Activated CD8-positive, alpha-beta T cell treated with anti-CD3 and anti-CD28 coated beads, Interleukin-2, amount 10 ng/mL, durations not matched to agents 7 days and 5 days (primary cell): ENCODE data around the gene BSN. TPM values are rescaled to one million over a fixed set of nuclear protein-coding genes. Genes with fewer than 3 reads are reported as not detected.
A peak's percentile ranks its signal among the peaks of the same experiment; 100 is the strongest.

ENCODE experiments used
- ATAC-seq: fragments of 150-1000 bp; cut with Tn5 transposase; one replicate; pipeline ENCODE4 v1.10.0; 2021; ENCODE audit warnings: moderate library complexity
- CTCF ChIA-PET: fragments of 350-600 bp; sonication (Branson Sonifier 250); formaldehyde crosslinking; loops from one replicate; lab custom pipeline; 2021; ENCODE audit warnings: antibody characterized with exemption; lab: Charles Lee
- POLR2A ChIA-PET: fragments of 350-600 bp; sonication (Branson Sonifier 250); formaldehyde crosslinking; loops from one replicate; lab custom pipeline; 2021; ENCODE audit warnings: antibody characterized with exemption; lab: Charles Lee
- DNase-seq: peaks from one replicate; pipeline ENCODE4 v3.0.0-alpha.2; 2020
- H3K27ac Mint-ChIP-seq: one replicate; pipeline ENCODE4 v1.8.0; 2021; ENCODE audit warnings: mild to moderate bottlenecking, mixed read lengths
- H3K27me3 Mint-ChIP-seq: one replicate; pipeline ENCODE4 v1.8.0; 2021; ENCODE audit warnings: low read depth, mixed read lengths
- H3K36me3 Mint-ChIP-seq: one replicate; pipeline ENCODE4 v1.8.0; 2021; ENCODE audit warnings: low read depth, mixed read lengths
- H3K4me1 Mint-ChIP-seq: one replicate; pipeline ENCODE4 v1.8.0; 2021; ENCODE audit warnings: low read depth, mixed read lengths
- H3K4me3 Mint-ChIP-seq: one replicate; pipeline ENCODE4 v1.8.0; 2021; ENCODE audit warnings: mild to moderate bottlenecking, mixed read lengths
- H3K9me3 Mint-ChIP-seq: one replicate; pipeline ENCODE4 v1.8.0; 2022; ENCODE audit warnings: mixed read lengths; ENCODE audit not compliant: insufficient read depth
- total RNA-seq, 2 experiments: library from RNA; stranded (reverse); gene quantifications; one replicate each; pipeline ENCODE4 v1.2.3, GENCODE V29; 2021

The BSN gene
- total RNA-seq, 2 experiments from 2014 or later, result 0.05 to 0.34 TPM

DNA sequence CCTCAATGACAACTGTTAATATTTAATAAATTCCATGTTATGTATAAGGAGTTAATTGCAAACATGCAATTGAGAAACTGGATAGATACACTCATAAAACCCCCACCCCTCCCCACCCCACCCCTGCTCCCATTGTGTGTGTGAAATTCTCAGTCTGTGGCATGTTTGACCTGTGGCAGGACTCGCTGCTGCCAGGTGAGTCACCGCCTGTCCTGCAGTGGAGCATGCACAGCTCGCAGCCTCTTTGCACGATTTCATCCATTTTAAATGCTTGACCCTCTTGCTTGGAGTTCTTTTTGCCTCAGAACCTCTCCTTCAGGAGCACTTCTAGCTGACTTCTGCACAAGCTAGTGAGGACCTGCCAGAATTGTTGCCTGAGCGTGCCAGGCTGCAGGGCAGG, 114.6 kb downstream of the BSN start:
- ChIA-PET CTCF (interaction anchor here (5.4 kb wide), 1 partner anchor 130 kb away, joined by 228 read pairs; no protein-coding TSS in a partner anchor), POLR2A (no interaction called here)
- Mint-ChIP-seq H3K27ac (no peak overlapping the region), H3K27me3 (no peaks in the 10 kb centered on the region), H3K9me3 (no peaks in the 10 kb centered on the region), H3K4me1 (peaks cover 20% of the 10 kb centered on the region), H3K4me3 (no peak overlapping the region), H3K36me3 (peaks cover 2% of the 10 kb centered on the region)
- DNase-seq (no peak), ATAC-seq (no peak)

- ChIA-PET POLR2A (no interaction called here), CTCF (interaction anchor here (5.4 kb wide), 1 partner anchor 131 kb away, joined by 228 read pairs; no protein-coding TSS in a partner anchor)
- Mint-ChIP-seq H3K27ac (no peak overlapping the region), H3K27me3 (no peaks in the 10 kb centered on the region), H3K9me3 (no peaks in the 10 kb centered on the region), H3K36me3 (peaks cover 2% of the 10 kb centered on the region), H3K4me1 (peaks cover 20% of the 10 kb centered on the region), H3K4me3 (no peak overlapping the region)
- ATAC-seq, result no peak
- DNase-seq, result no peak
These were observed 115.1 kb downstream of the BSN start for GRCh38 chr3:49669352-49669751.

DNA sequence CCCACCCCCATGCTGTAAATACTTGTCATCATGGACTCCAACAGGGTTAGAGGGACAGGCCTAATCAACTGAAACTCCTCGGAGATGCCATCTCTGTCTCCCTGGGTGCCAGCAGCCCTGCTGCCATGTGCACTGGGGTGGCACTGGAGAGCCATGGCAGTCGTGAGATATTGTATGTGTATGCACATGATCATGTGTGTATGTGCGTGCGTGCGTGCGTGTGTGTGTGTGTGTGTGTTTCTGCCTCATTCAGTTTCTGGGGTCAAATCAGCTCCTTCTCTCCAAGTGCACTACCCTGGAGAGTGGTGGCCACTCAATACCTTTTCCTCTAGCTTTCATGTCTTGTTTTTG, 116.6 kb downstream of the BSN start:
- H3K4me1 Mint-ChIP-seq, result peaks cover 26% of the 10 kb centered on the region
- no peaks in the 10 kb centered on the region for H3K9me3 Mint-ChIP-seq
- H3K36me3 Mint-ChIP-seq, result peaks cover 7% of the 10 kb centered on the region
- no peak overlapping the region for H3K27ac Mint-ChIP-seq
- H3K4me3 Mint-ChIP-seq, result no peak overlapping the region
- no peak for DNase-seq
- no peaks in the 10 kb centered on the region for H3K27me3 Mint-ChIP-seq
- no peak for ATAC-seq
- ChIA-PET CTCF (interaction anchor here (0.7 to 5.4 kb wide), 14 partner anchors 13 to 151 kb away, joined by 3 to 228 read pairs (median 4); partner anchors contain the start of gene INKA1), POLR2A (no interaction called here)

GRCh38 chr3:49671291-49672288, 117.3 kb downstream of the BSN start:
- Mint-ChIP-seq H3K27ac (peak overlapping the region; percentile 72), H3K9me3 (no peaks in the 10 kb centered on the region), H3K4me1 (peaks cover 25% of the 10 kb centered on the region), H3K36me3 (peaks cover 11% of the 10 kb centered on the region), H3K27me3 (no peaks in the 10 kb centered on the region), H3K4me3 (peak overlapping the region; percentile 69)
- DNase-seq (peak; percentile 83), ATAC-seq (no peak)
- ChIA-PET POLR2A (interaction anchor here (0.5 to 1.0 kb wide), 4 partner anchors 71 to 277 kb away, joined by 3 read pairs; no protein-coding TSS in a partner anchor), CTCF (interaction anchor here (0.7 to 5.4 kb wide), 22 partner anchors 14 to 340 kb away, joined by 3 to 228 read pairs (median 4); partner anchors contain the start of genes BSN, DAG1 and INKA1)

DNA sequence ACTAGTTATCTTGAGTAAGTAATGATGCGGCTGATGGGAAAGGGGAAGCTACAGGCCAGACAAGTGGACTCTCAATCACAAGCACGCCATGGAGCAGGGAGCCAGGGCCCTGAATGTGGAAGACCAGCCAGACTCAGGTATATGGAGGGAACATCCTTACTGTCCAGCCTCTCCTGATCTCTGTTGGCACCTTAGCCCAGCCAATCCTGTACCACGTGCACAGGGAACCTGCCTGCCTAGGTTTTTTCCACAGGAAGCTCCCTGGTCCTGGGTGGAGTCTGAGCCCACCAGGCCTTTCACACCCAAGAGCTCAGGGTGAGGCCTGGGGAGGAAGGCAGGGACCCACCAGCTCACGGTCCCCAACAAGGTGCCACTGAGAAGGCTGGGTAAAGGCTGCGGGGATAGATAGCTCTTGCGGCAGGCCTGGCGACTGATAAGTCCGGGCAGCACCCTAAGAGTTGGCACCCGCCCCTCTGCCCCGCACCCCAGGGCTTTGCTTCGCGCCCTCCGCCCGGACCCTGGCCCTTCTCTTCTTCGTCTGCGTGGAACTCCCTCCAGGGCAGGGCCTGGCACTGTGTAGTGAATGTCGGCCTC, 118.9 kb downstream of the BSN start:
- Mint-ChIP-seq H3K4me1 (peaks cover 28% of the 10 kb centered on the region), H3K4me3 (peak overlapping the region; percentile 93), H3K9me3 (no peaks in the 10 kb centered on the region), H3K27ac (peak overlapping the region; percentile 99), H3K27me3 (no peaks in the 10 kb centered on the region), H3K36me3 (peaks cover 21% of the 10 kb centered on the region)
- ChIA-PET POLR2A (interaction anchor here (0.9 to 1.0 kb wide), 3 partner anchors 9 to 133 kb away, joined by 3 to 9 read pairs (median 4); no protein-coding TSS in a partner anchor), CTCF (interaction anchor here (0.8 to 5.4 kb wide), 5 partner anchors 28 to 174 kb away, joined by 3 to 228 read pairs (median 4); no protein-coding TSS in a partner anchor)
- DNase-seq, result no peak
- ATAC-seq, result no peak

- CTCF ChIA-PET, result interaction anchor here (0.8 to 5.4 kb wide), 2 partner anchors 107 to 135 kb away, joined by 4 to 228 read pairs; no protein-coding TSS in a partner anchor
- Mint-ChIP-seq H3K36me3 (peaks cover 25% of the 10 kb centered on the region), H3K4me3 (peak within 1 kb of the TSS; percentile 93), H3K9me3 (no peaks in the 10 kb centered on the region), H3K4me1 (peaks cover 28% of the 10 kb centered on the region), H3K27me3 (no peaks in the 10 kb centered on the region), H3K27ac (peak within 1 kb of the TSS; percentile 99)
- peak; percentile 91 for ATAC-seq
- POLR2A ChIA-PET, result interaction anchor here (1.0 kb wide), 1 partner anchor 134 kb away, joined by 9 read pairs; no protein-coding TSS in a partner anchor
- DNase-seq, result peak; percentile 99
These were observed 119.6 kb downstream of the BSN start, which contains the start of gene APEH for GRCh38 chr3:49673715-49674496. Gene APEH (plus strand): TSS chr3:49674351. CDS start chr3:49674402, 51 bp downstream.

DNA sequence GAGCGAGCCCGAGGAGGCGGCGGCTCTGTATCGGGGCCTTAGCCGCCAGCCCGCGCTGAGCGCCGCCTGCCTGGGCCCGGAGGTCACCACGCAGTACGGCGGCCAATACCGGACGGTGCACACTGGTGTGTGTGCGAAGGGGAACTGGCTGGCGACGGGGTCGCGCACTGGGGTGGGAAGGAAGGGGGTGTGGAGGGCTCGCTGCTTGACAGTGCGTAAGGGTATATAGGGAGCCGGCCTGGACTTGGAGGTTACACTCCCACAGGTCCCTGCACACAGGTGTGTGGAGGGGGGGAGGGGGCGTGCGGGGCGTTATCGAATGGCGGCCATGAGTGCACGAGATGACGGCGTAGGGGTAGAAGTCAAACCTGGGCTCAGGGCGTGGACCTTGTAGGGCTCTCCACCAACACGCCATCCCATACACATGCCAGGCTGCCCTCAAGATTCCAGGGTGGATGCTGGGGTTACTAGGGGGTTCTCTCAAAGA, 120.3 kb downstream of the BSN start:
- H3K9me3 Mint-ChIP-seq, result no peaks in the 10 kb centered on the region
- DNase-seq (peak; percentile 45), ATAC-seq (no peak)
- ChIA-PET CTCF (no interaction called here), POLR2A (no interaction called here)
- H3K27ac Mint-ChIP-seq, result peak overlapping the region; percentile 99
- H3K36me3 Mint-ChIP-seq, result peaks cover 25% of the 10 kb centered on the region
- H3K27me3 Mint-ChIP-seq, result no peaks in the 10 kb centered on the region
- H3K4me3 Mint-ChIP-seq, result peak overlapping the region; percentile 93
- H3K4me1 Mint-ChIP-seq, result peaks cover 28% of the 10 kb centered on the region

DNA sequence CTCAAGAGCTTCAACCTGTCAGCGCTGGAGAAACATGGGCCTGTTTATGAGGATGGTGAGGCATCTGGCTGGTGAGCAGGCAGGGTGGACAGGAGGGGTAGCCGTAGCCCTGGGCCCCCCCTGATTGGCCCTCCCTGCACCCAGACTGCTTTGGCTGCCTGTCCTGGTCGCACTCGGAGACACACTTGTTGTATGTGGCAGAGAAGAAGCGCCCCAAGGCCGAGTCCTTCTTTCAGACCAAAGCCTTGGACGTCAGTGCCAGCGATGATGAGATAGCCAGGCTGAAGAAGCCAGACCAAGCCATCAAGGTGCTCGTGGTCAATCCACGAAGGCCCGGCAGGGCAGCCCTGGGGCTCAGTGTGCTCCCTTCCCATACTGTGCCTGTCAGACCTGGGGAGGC, 121.6 kb downstream of the BSN start:
- Mint-ChIP-seq H3K4me3 (peak overlapping the region; percentile 93), H3K27ac (peak overlapping the region; percentile 52), H3K27me3 (no peaks in the 10 kb centered on the region), H3K36me3 (peaks cover 32% of the 10 kb centered on the region), H3K9me3 (no peaks in the 10 kb centered on the region), H3K4me1 (peaks cover 28% of the 10 kb centered on the region)
- ATAC-seq, result no peak
- ChIA-PET CTCF (interaction anchor here (2.2 kb wide), 1 partner anchor 136 kb away, joined by 12 read pairs; no protein-coding TSS in a partner anchor), POLR2A (no interaction called here)
- DNase-seq, result no peak

GRCh38 chr3:49680493-49681231, 126.4 kb downstream of the BSN start:
- peaks cover 9% of the 10 kb centered on the region for H3K4me1 Mint-ChIP-seq
- no peaks in the 10 kb centered on the region for H3K9me3 Mint-ChIP-seq
- H3K27ac Mint-ChIP-seq, result no peak overlapping the region
- no peak for ATAC-seq
- POLR2A ChIA-PET, result no interaction called here
- peaks cover 41% of the 10 kb centered on the region for H3K36me3 Mint-ChIP-seq
- H3K27me3 Mint-ChIP-seq, result no peaks in the 10 kb centered on the region
- CTCF ChIA-PET, result interaction anchor here (2.0 kb wide), 1 partner anchor 141 kb away, joined by 7 read pairs; no protein-coding TSS in a partner anchor
- DNase-seq, result no peak
- no peak overlapping the region for H3K4me3 Mint-ChIP-seq

GRCh38 chr3:49681232-49681522, 126.9 kb downstream of the BSN start:
- ChIA-PET CTCF (interaction anchor here (2.0 kb wide), 1 partner anchor 141 kb away, joined by 7 read pairs; no protein-coding TSS in a partner anchor), POLR2A (no interaction called here)
- Mint-ChIP-seq H3K36me3 (peaks cover 37% of the 10 kb centered on the region), H3K4me1 (peaks cover 6% of the 10 kb centered on the region), H3K9me3 (no peaks in the 10 kb centered on the region), H3K27ac (no peak overlapping the region), H3K27me3 (no peaks in the 10 kb centered on the region), H3K4me3 (no peak overlapping the region)
- ATAC-seq (no peak), DNase-seq (no peak)
